Prostate gland (tissue), 2 donors: ENCODE data around the gene ADAM17. TPM values are rescaled to one million over a fixed set of nuclear protein-coding genes. Genes with fewer than 3 reads are reported as not detected.

Experiments
- DNase-seq: peaks from one replicate; pipeline ENCODE4 v3.0.0-alpha.2; 2019; ENCODE audit warnings: low spot score
- H3K27ac ChIP-seq, 2 donors: fragments of 200-600 bp; sonication (generic); 2 replicates each; pipeline ENCODE4 v1.5.1; 2017 to 2019
- H3K27me3 ChIP-seq: fragments of 200-600 bp; sonication (generic); replicated peaks from 2 replicates; pipeline ENCODE4 v1.5.1; 2019; ENCODE audit not compliant: insufficient read depth
- H3K36me3 ChIP-seq, 2 donors: fragments of 200-600 bp; sonication (generic); 1 replicate in 1 of 2; 2 replicates in 1 of 2; pipeline versions ENCODE4 v1.5.1 to v1.8.1; 2017 to 2019
- H3K4me1 ChIP-seq: fragments of 200-600 bp; sonication (generic); replicated peaks from 2 replicates; pipeline ENCODE4 v1.5.1; 2019
- H3K4me3 ChIP-seq, 2 donors: fragments of 200-600 bp; sonication (generic); 2 replicates each; pipeline ENCODE4 v1.5.1; 2017 to 2019
- H3K9me3 ChIP-seq: fragments of 200-600 bp; sonication (generic); 2 replicates; pipeline ENCODE4 v1.5.1; 2017
- POLR2A ChIP-seq: fragments of 450-650 bp; IDR thresholded peaks from one replicate; pipeline ENCODE4 v1.6.1; 2016; ENCODE audit warnings: antibody characterized with exemption, mild to moderate bottlenecking
- POLR2AphosphoS5 ChIP-seq: sonication (generic); formaldehyde crosslinking; IDR thresholded peaks from one replicate; pipeline ENCODE4 v1.6.1; 2017; ENCODE audit warnings: antibody characterized with exemption
- WGBS: methylation state at CpG from one replicate; pipeline ENCODE4 v1.1.5; 2018; 5-methylcytosine and 5-hydroxymethylcytosine counted together
- intact Hi-C: fragments of 100-400 bp; cut with DNase I; formaldehyde crosslinking; loops from one replicate; pipeline ENCODE4 v1.14.2; 2022
- total RNA-seq, 2 donors: library from RNA; depleted of rRNA; stranded (reverse); fragments of >200 nt; gene quantifications; one replicate each; pipeline ENCODE4 v1.1.0, GENCODE V29; 2016
- TF ChIP-seq, protein P1 (sequence below), 4 experiments: fragments of 200-600 bp in 2 of 4; fragments of 450-650 bp in 2 of 4; sonication (generic) in 2 of 4; IDR thresholded peaks; 1 replicate in 3 of 4; 2 replicates in 1 of 4; pipeline ENCODE4 v1.5.1; 2016 to 2019; ENCODE audit warnings: antibody characterized with exemption in 4 of 4, mild to moderate bottlenecking in 2 of 4, moderate library complexity in 2 of 4

The ADAM17 gene
- total RNA-seq, 2 donors from 2014 or later: 15.8 to 40.0 TPM

DNA sequence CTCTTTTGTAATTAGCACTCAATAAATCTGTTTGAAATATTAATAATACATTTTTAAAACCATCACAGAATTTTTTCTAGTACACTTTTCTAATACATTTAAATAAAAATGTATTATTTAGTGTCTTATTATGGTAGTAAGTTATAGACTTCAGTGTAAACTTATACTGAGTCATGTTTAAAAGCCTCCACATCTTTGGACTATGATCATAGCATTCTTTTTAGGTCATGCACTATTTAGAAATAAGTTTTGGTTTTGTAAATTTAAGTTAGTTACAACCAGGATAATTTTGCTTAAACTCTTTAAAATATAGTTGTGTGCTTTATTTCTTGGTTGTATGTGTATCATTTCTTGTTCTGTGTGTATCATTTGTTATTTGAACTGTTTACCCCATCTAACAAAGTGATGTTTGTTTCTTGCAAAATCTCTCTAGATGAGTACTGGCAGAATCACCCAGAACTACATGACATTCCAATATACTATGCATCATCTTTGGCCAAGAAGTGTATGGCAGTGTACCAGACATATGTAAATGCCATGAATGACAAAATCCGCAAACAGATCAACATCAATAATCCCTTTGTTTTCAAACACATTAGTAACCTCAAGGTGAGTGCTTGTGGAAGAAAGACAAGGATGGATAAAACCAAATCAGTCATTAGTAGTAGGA is 115.4 kb downstream of the ADAM17 start:
- TF ChIP-seq POLR2A (no peak), POLR2AphosphoS5 (no peak)
- TF ChIP-seq, protein P1, sequence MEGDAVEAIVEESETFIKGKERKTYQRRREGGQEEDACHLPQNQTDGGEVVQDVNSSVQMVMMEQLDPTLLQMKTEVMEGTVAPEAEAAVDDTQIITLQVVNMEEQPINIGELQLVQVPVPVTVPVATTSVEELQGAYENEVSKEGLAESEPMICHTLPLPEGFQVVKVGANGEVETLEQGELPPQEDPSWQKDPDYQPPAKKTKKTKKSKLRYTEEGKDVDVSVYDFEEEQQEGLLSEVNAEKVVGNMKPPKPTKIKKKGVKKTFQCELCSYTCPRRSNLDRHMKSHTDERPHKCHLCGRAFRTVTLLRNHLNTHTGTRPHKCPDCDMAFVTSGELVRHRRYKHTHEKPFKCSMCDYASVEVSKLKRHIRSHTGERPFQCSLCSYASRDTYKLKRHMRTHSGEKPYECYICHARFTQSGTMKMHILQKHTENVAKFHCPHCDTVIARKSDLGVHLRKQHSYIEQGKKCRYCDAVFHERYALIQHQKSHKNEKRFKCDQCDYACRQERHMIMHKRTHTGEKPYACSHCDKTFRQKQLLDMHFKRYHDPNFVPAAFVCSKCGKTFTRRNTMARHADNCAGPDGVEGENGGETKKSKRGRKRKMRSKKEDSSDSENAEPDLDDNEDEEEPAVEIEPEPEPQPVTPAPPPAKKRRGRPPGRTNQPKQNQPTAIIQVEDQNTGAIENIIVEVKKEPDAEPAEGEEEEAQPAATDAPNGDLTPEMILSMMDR (IDR thresholded peaks at IDR 0.05): no peak
- no peaks in the 10 kb centered on the region for H3K36me3 ChIP-seq
- WGBS: 91% methylated on average over 1 of the region's 1 CpG
- no peaks in the 10 kb centered on the region for H3K27me3 ChIP-seq
- no peak overlapping the region for H3K4me3 ChIP-seq
- intact Hi-C loops: no loop called here
- H3K27ac ChIP-seq: no peak overlapping the region
- no peak for DNase-seq
- no peaks in the 10 kb centered on the region for H3K9me3 ChIP-seq
- no peaks in the 10 kb centered on the region for H3K4me1 ChIP-seq

DNA sequence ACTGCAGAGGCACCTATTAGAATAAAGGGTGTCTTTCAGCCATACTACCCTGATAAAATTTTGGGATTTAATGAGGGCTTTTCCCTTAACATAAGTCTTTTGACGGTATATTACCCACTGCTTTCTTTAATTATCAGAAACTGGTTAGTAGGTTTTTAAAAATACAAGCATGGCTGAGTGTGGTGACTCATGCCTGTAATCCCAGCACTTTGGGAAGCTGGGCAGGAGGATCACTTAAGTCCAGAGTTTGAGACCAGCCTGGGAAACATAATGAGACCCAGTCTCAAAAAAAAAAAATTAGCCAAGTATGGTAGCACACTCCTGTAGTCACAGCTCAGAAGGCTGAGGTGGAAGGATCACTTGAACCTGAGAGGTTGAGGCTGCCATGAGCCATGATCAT is 116.1 kb downstream of the ADAM17 start:
- no peak overlapping the region for H3K4me3 ChIP-seq
- no peaks in the 10 kb centered on the region for H3K4me1 ChIP-seq
- TF ChIP-seq, protein P1 (IDR thresholded peaks at IDR 0.05): no peak
- TF ChIP-seq POLR2AphosphoS5 (no peak), POLR2A (no peak)
- WGBS: 100% methylated on average over 1 of the region's 1 CpG
- H3K27me3 ChIP-seq: no peaks in the 10 kb centered on the region
- H3K9me3 ChIP-seq: no peaks in the 10 kb centered on the region
- no peak overlapping the region for H3K27ac ChIP-seq
- peaks cover 0 to 3% of the 10 kb centered on the region in 2 donors for H3K36me3 ChIP-seq
- intact Hi-C loops: no loop called here
- DNase-seq: no peak

Other genes starting within 250 kb of the ADAM17 start
- 10 to 100 TPM; 26.9 to 36.8 TPM for gene ITGB1BP1, start 132.3 kb downstream of the ADAM17 start, total RNA-seq
- gene CPSF3, start 132.2 kb downstream of the ADAM17 start, total RNA-seq: 10 to 100 TPM; 24.8 to 50.8 TPM
- 10 to 100 TPM; 48.1 to 61.3 TPM for gene IAH1, start 81.3 kb downstream of the ADAM17 start, total RNA-seq
- gene YWHAQ, start 75.2 kb upstream of the ADAM17 start, total RNA-seq: 100 to 1,000 TPM; 208 to 248 TPM